Measurements from ENCODE around the gene ROBO1. TPM values are rescaled to one million over a fixed set of nuclear protein-coding genes. Genes with fewer than 3 reads are reported as not detected.

Gene ROBO1
- total RNA-seq, 1 experiment from 2014 or later, result 22.9 TPM

GRCh38 chr3:78565712-78566111 lies 1202.1 kb downstream of the ROBO1 start:
- no peak for DNase-seq (ENCODE audit: low read depth)

- DNase-seq (ENCODE audit: low read depth), result no peak
Measured at GRCh38 chr3:78562328-78562727, 1205.5 kb downstream of the ROBO1 start.
